Trophoblast cell (in vitro differentiated cells and primary cell): ENCODE results near the gene PTCH2.

ENCODE experiments used
- DNase-seq, 2 donors: peaks; one replicate each; pipeline ENCODE4 v3.0.0-alpha.2; 2016
- H2AFZ ChIP-seq: 2 replicates; pipeline ENCODE4 v1.6.1; 2013; ENCODE audit warnings: low read length, moderate library complexity, mild to moderate bottlenecking; ENCODE audit not compliant: insufficient read depth, poor library complexity
- H2AK5ac ChIP-seq: 2 replicates; pipeline ENCODE4 v1.6.1; 2013; ENCODE audit warnings: mild to moderate bottlenecking, low read length
- H2BK120ac ChIP-seq: 2 replicates; pipeline ENCODE4 v1.6.1; 2013; ENCODE audit warnings: low read length, mild to moderate bottlenecking, moderate library complexity; ENCODE audit not compliant: insufficient read depth, poor library complexity
- H2BK12ac ChIP-seq: 2 replicates; pipeline ENCODE4 v1.6.1; 2013; ENCODE audit warnings: mild to moderate bottlenecking, low read length, moderate library complexity
- H2BK5ac ChIP-seq: 2 replicates; pipeline ENCODE4 v1.6.1; 2013; ENCODE audit warnings: low read length, low read depth, moderate library complexity, mild to moderate bottlenecking; ENCODE audit not compliant: poor library complexity
- H3K14ac ChIP-seq: 2 replicates; pipeline ENCODE4 v1.6.1; 2013; ENCODE audit warnings: mild to moderate bottlenecking, low read length
- H3K18ac ChIP-seq: 2 replicates; pipeline ENCODE4 v1.6.1; 2013; ENCODE audit warnings: mild to moderate bottlenecking, low read length
- H3K23ac ChIP-seq: 2 replicates; pipeline ENCODE4 v1.6.1; 2013; ENCODE audit warnings: low read length
- H3K27ac ChIP-seq: 2 replicates; pipeline ENCODE4 v1.5.1; 2013; ENCODE audit warnings: low read depth, mild to moderate bottlenecking, inconsistent platforms, low read length, moderate library complexity
- H3K27me3 ChIP-seq: 2 replicates; pipeline ENCODE4 v1.6.1; 2013; ENCODE audit warnings: inconsistent platforms, mild to moderate bottlenecking, low read length, moderate library complexity; ENCODE audit not compliant: insufficient read depth
- H3K36me3 ChIP-seq, 2 experiments: 1 replicate in 1 of 2; 2 replicates in 1 of 2; pipeline ENCODE4 v1.6.1; 2013; ENCODE audit warnings: low read length in 2 of 2, mild to moderate bottlenecking in 2 of 2, moderate library complexity in 1 of 2; ENCODE audit not compliant: insufficient read depth in 2 of 2, control insufficient read depth in 1 of 2
- H3K4ac ChIP-seq: 2 replicates; pipeline ENCODE4 v1.6.1; 2013; ENCODE audit warnings: low read depth, mild to moderate bottlenecking, low read length, moderate library complexity
- H3K4me1 ChIP-seq, 2 experiments: 1 replicate in 1 of 2; 2 replicates in 1 of 2; pipeline ENCODE4 v1.6.1; 2013; ENCODE audit warnings: low read length in 2 of 2, mild to moderate bottlenecking in 2 of 2, moderate library complexity in 1 of 2; ENCODE audit not compliant: insufficient read depth in 2 of 2, control insufficient read depth in 1 of 2
- H3K4me2 ChIP-seq: 2 replicates; pipeline ENCODE4 v1.6.1; 2013; ENCODE audit warnings: inconsistent platforms, mild to moderate bottlenecking, low read length, moderate library complexity
- H3K4me3 ChIP-seq: 2 replicates; pipeline ENCODE4 v1.5.1; 2013; ENCODE audit warnings: mild to moderate bottlenecking, low read depth, low read length, inconsistent platforms
- H3K79me1 ChIP-seq: one replicate; pipeline ENCODE4 v1.6.1; 2013; ENCODE audit warnings: low read length
- H3K79me2 ChIP-seq: 2 replicates; pipeline ENCODE4 v1.6.1; 2013; ENCODE audit warnings: low read length, mild to moderate bottlenecking; ENCODE audit not compliant: control insufficient read depth, insufficient read depth, poor library complexity
- H3K9ac ChIP-seq: 2 replicates; pipeline ENCODE4 v1.6.1; 2013; ENCODE audit warnings: mild to moderate bottlenecking, low read length
- H3K9me3 ChIP-seq: 2 replicates; pipeline ENCODE4 v1.6.1; 2013; ENCODE audit warnings: low read depth, mild to moderate bottlenecking, control low read depth, inconsistent platforms, low read length; ENCODE audit not compliant: insufficient read depth
- H4K12ac ChIP-seq: 2 replicates; pipeline ENCODE4 v1.6.1; 2013; ENCODE audit warnings: low read depth, mild to moderate bottlenecking, low read length, moderate library complexity
- H4K8ac ChIP-seq: 2 replicates; pipeline ENCODE4 v1.6.1; 2013; ENCODE audit warnings: low read depth, mild to moderate bottlenecking, low read length, moderate library complexity
- H4K91ac ChIP-seq: one replicate; pipeline ENCODE4 v1.6.1; 2013; ENCODE audit warnings: low read depth, mild to moderate bottlenecking, low read length, moderate library complexity
- WGBS: extraction: QIAGEN DNeasy Blood & Tissue Kit; methylation state at CpG from one replicate; pipeline ENCODE4 v1.1.7; 2013; ENCODE audit warnings: missing lambda C conversion rate; ENCODE audit not compliant: insufficient read length, insufficient coverage; ENCODE audit errors: extremely low coverage; 5-methylcytosine and 5-hydroxymethylcytosine counted together

Gene PTCH2

DNA sequence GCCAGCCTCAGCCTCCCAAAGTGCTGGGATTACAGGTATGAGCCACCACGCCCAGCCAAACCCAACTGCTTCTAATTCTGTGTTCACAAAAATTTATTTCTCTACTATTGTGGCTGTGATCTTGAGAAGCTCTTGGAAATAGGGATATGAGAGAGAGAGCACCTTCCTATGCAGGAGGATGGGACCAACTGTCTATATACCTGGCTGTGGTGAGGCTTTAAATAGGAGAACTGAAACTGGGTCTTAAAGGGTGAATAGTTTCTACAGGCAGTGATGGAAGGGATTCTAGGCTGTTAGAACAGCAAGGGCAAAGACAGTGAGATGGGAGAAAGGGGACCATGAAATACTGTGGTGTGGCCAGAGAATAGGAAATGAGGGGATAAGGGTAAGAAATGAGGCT, 8.3 kb upstream of the PTCH2 start:
- H3K23ac ChIP-seq, result no peak overlapping the region
- H2BK120ac ChIP-seq, result no peak overlapping the region
- no peaks in the 10 kb centered on the region for H3K79me1 ChIP-seq
- no peaks in the 10 kb centered on the region for H3K27me3 ChIP-seq
- no peak overlapping the region for H3K4me2 ChIP-seq
- no peak overlapping the region for H3K4me3 ChIP-seq
- H3K79me2 ChIP-seq, result no peaks in the 10 kb centered on the region
- H3K27ac ChIP-seq, result no peak overlapping the region
- no peak for DNase-seq
- H2AFZ ChIP-seq, result no peak overlapping the region
- WGBS, result no CpG with 5 or more reads among the region's 1 CpG
- no peak overlapping the region for H2BK5ac ChIP-seq
- H3K36me3 ChIP-seq, result no peaks in the 10 kb centered on the region
- H3K9ac ChIP-seq, result no peak overlapping the region
- no peaks in the 10 kb centered on the region for H3K4me1 ChIP-seq
- H3K4ac ChIP-seq, result no peak overlapping the region
- no peak overlapping the region for H4K8ac ChIP-seq
- H4K12ac ChIP-seq, result no peak overlapping the region
- no peak overlapping the region for H3K14ac ChIP-seq
- H3K18ac ChIP-seq, result no peak overlapping the region
- no peak overlapping the region for H2AK5ac ChIP-seq
- no peak overlapping the region for H2BK12ac ChIP-seq
- no peaks in the 10 kb centered on the region for H3K9me3 ChIP-seq
- no peak overlapping the region for H4K91ac ChIP-seq

DNA sequence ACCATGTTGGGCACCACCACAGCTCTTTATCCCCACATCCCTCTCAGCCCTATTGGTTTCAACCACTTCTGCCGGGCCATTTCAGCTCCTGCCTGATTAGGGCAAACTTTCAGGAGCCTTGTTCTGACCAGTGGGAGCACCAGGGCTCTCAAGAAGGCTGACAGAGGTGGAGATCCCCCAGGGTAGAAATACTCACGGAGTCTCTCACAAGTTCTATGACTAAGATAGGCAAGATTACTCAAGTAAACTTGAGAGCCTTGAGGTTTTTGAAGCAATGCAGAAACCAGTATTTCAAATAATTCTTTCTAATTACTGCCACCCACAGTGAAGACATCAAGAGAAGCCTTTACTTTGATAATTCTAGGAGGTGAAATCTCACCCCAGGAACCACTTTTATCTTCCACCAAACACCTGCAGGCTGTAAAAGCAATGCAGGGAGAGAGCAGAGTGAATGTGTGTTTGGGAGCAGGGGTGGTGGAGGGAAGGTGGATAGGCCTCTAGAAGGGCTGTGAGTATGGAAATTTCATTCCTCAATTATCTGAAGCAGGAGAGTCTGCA, 6.6 kb upstream of the PTCH2 start:
- H3K4ac ChIP-seq, result no peak overlapping the region
- no peak overlapping the region for H2AK5ac ChIP-seq
- no peaks in the 10 kb centered on the region for H3K36me3 ChIP-seq
- H2BK120ac ChIP-seq, result no peak overlapping the region
- no peak overlapping the region for H4K8ac ChIP-seq
- no peak overlapping the region for H3K14ac ChIP-seq
- no peak overlapping the region for H3K18ac ChIP-seq
- no peak overlapping the region for H3K27ac ChIP-seq
- no peak overlapping the region for H3K9ac ChIP-seq
- no peaks in the 10 kb centered on the region for H3K79me2 ChIP-seq
- no peak overlapping the region for H4K12ac ChIP-seq
- DNase-seq, result no peak
- no peaks in the 10 kb centered on the region for H3K4me1 ChIP-seq
- no peak overlapping the region for H2BK5ac ChIP-seq
- no peak overlapping the region for H3K23ac ChIP-seq
- no peaks in the 10 kb centered on the region for H3K27me3 ChIP-seq
- no peaks in the 10 kb centered on the region for H3K79me1 ChIP-seq
- no peak overlapping the region for H3K4me2 ChIP-seq
- H2AFZ ChIP-seq, result no peak overlapping the region
- no peak overlapping the region for H2BK12ac ChIP-seq
- no peak overlapping the region for H3K4me3 ChIP-seq
- H4K91ac ChIP-seq, result no peak overlapping the region
- no CpG with 5 or more reads among the region's 2 CpGs for WGBS
- H3K9me3 ChIP-seq, result no peaks in the 10 kb centered on the region

DNA sequence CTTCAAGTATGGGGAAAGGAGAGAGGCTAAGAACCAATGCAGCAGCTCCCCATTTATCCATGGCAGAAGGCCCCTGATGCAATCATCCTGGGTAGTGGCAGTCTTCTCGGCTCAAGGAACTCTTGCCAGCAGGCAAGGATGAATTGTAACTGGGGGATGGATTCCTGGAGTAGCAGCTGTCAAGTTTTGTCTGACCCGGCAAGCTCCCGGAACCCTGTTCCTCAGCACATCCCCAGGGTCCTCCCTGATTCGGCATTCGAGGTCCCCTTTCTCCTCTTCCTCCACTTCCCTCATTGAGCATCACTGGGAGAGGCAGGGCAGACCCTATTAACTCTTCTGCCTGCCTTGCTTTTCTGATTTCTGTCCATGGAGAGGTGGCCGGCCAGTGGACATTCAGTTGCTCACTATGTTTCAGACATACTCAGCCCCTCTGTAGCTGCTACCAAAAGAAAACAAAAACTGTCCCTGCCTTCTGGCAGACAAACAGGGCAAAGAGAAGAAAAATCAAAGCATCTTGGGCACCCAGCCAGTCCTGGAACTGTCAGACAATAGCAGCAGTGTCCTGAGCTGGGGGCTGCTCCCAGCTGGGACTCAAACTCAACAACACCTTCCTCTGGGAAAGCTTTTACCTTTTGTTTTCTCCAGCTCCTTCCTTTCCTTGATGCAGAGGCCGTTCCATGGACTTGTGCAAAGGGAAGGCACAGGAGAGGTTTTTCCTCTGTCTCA, 5.6 kb upstream of the PTCH2 start:
- no peak overlapping the region for H4K12ac ChIP-seq
- no peak overlapping the region for H3K18ac ChIP-seq
- H4K8ac ChIP-seq, result no peak overlapping the region
- H2BK5ac ChIP-seq, result no peak overlapping the region
- no peaks in the 10 kb centered on the region for H3K36me3 ChIP-seq
- H3K9me3 ChIP-seq, result no peaks in the 10 kb centered on the region
- H3K14ac ChIP-seq, result no peak overlapping the region
- H2AK5ac ChIP-seq, result no peak overlapping the region
- H3K4me3 ChIP-seq, result no peak overlapping the region
- H3K79me2 ChIP-seq, result no peaks in the 10 kb centered on the region
- no peak overlapping the region for H3K9ac ChIP-seq
- H4K91ac ChIP-seq, result no peak overlapping the region
- no peak overlapping the region for H2AFZ ChIP-seq
- H2BK120ac ChIP-seq, result no peak overlapping the region
- no peak overlapping the region for H3K27ac ChIP-seq
- no peak for DNase-seq
- H3K23ac ChIP-seq, result no peak overlapping the region
- H2BK12ac ChIP-seq, result no peak overlapping the region
- no peak overlapping the region for H3K4ac ChIP-seq
- no peaks in the 10 kb centered on the region for H3K79me1 ChIP-seq
- no peaks in the 10 kb centered on the region for H3K4me1 ChIP-seq
- H3K27me3 ChIP-seq, result no peaks in the 10 kb centered on the region
- no CpG with 5 or more reads among the region's 7 CpGs for WGBS
- no peak overlapping the region for H3K4me2 ChIP-seq

DNA sequence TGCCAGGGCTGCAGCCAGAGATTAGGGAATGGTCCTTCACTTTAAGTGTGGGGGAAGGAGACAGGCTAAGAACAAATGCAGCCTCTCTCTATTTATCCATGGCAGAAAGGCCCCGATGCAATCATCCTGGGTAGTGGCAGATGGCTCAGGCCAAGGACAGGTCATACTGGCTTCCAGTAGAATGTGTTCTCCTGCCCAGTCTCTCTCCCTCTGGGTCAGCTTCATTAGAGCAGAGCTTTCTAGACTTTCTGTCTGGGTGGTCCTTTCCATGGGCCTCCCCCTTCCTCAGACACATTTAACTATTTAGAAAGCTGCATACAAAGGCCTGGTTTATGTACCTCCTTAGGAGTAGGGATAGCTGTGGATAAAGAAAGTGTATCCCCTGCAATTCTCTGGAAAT, 4.8 kb upstream of the PTCH2 start:
- no CpG with 5 or more reads among the region's 1 CpG for WGBS

More for the DNA sequence above, 4.8 kb upstream of the PTCH2 start:
- Histone ChIP-seq H3K9me3 (no peaks in the 10 kb centered on the region), H3K14ac (no peak overlapping the region), H2AK5ac (no peak overlapping the region), H3K27ac (no peak overlapping the region), H2BK120ac (no peak overlapping the region), H2BK12ac (no peak overlapping the region), H2BK5ac (no peak overlapping the region), H3K4me1 (no peaks in the 10 kb centered on the region), H3K27me3 (no peaks in the 10 kb centered on the region), H4K12ac (no peak overlapping the region), H4K91ac (no peak overlapping the region), H3K18ac (no peak overlapping the region), H3K79me1 (no peaks in the 10 kb centered on the region), H3K4me3 (no peak overlapping the region), H2AFZ (no peak overlapping the region), H3K79me2 (no peaks in the 10 kb centered on the region), H3K9ac (no peak overlapping the region), H3K36me3 (no peaks in the 10 kb centered on the region), H3K23ac (no peak overlapping the region), H3K4me2 (no peak overlapping the region), H3K4ac (no peak overlapping the region), H4K8ac (no peak overlapping the region)
- no peak for DNase-seq
